Heart left ventricle (tissue), 13 donors: ENCODE data around the gene JAG1.

Experiments used
- POLR2A ChIP-seq, 2 donors: fragments of 450-650 bp; IDR thresholded peaks; one replicate each; pipeline ENCODE4 v1.6.1; 2017; ENCODE audit warnings: antibody characterized with exemption in 2 of 2, mild to moderate bottlenecking in 2 of 2, moderate library complexity in 2 of 2
- TF ChIP-seq, protein P1 (sequence below), 12 donors: fragments of 200-600 bp; sonication (generic) in 4 of 12; IDR thresholded peaks; one replicate each; pipeline versions ENCODE4 v1.5.0 to v1.8.0; 2018 to 2022; ENCODE audit warnings: antibody characterized with exemption in 12 of 12, mild to moderate bottlenecking in 5 of 12
- donor health status: ischemic (EF 13 %, LVEDD 7.1; RV severe dilation, severe dysfunction).
- donor health status: DM: no; HTN: yes; CAD: no.
- donor health status: DM: no; HTN: no; CAD: no.
- donor health status: ischemic (EF 25% LVEDD 6.9; RV normal size, moderate dysfunction).
- donor health status: ischemic (EF 25% LVEDD 5.7; RV mildly dilated, moderate dysfunction).
- donor health status: ischemic (EF 35%, LVEDD 5.7; RV mildly dilated, moderate dysfunction).
- donor health status: nonischemic (EF 11% LVEDD 7.7; RV severe dilation, severe dysfunction).
- donor health status: DM: yes; HTN: yes; CAD: no.
- donor health status: PGD.
- donor health status: ischemic (EF 29% LVEDD 5.4; RV normal size, mild dysfunction).
- donor health status: nonischemic (EF 23%, LVEDD 6.1; RV moderate dilation, normal function).

DNA sequence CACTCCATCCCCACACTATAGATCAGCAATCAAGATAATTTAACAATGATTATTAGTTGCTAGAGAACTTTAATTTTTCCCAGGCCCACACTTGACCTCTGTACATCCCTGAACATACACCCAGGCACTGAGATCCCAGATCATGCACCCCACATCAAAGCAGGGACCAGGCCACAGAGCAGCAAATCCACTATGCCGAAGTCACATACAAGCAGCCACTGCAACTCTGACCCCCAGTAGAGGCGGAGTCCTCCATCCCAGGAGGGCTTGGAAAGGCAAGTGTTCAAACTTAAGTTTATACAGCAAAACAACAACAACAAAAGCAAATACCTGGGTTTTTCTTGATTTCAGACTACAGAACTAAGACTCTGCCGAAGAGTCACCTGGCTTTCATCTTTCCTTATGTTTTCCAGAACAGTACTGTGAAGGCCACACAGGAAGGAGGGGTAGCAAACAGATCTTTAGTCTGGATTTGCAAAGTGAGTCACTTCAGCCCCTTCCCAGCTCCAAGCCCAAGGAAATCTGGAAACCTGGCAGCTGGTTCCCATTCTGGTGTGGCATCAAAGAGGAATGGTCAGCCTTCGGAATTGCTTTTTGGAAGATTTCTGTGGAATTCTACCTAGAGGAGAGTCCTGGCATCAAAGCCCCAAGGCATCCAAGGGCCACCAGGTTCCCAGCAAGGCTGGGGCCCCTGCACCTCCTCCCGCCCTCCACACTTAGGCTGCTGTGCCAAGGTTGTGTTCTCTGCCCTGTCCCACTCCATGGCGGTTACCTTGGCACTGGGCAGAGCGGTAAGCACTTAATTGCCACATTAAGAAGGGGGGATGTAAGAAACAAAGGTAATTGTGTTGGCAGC, 7.3 kb downstream of the JAG1 start:
- TF ChIP-seq, protein P1, sequence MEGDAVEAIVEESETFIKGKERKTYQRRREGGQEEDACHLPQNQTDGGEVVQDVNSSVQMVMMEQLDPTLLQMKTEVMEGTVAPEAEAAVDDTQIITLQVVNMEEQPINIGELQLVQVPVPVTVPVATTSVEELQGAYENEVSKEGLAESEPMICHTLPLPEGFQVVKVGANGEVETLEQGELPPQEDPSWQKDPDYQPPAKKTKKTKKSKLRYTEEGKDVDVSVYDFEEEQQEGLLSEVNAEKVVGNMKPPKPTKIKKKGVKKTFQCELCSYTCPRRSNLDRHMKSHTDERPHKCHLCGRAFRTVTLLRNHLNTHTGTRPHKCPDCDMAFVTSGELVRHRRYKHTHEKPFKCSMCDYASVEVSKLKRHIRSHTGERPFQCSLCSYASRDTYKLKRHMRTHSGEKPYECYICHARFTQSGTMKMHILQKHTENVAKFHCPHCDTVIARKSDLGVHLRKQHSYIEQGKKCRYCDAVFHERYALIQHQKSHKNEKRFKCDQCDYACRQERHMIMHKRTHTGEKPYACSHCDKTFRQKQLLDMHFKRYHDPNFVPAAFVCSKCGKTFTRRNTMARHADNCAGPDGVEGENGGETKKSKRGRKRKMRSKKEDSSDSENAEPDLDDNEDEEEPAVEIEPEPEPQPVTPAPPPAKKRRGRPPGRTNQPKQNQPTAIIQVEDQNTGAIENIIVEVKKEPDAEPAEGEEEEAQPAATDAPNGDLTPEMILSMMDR (IDR thresholded peaks at IDR 0.05): no peak
- TF ChIP-seq POLR2A (IDR thresholded peaks at IDR 0.05): no peak
